WI38 (cell line): Measurements from ENCODE around the gene MRGPRD.

Source experiments
- H3K4me3 ChIP-seq: 2 replicates; pipeline ENCODE4 v1.5.1; 2011; ENCODE audit warnings: low read depth, mild to moderate bottlenecking, control low read depth, low read length
- CTCF ChIP-seq: IDR thresholded peaks from 2 replicates; pipeline ENCODE4 v1.5.1; 2012; ENCODE audit warnings: low read depth, mild to moderate bottlenecking, control low read depth, low read length

The MRGPRD gene

GRCh38 chr11:68965901-68966853, 14.6 kb downstream of the MRGPRD start:
- no peak for TF ChIP-seq CTCF
- H3K4me3 ChIP-seq: no peak overlapping the region

DNA sequence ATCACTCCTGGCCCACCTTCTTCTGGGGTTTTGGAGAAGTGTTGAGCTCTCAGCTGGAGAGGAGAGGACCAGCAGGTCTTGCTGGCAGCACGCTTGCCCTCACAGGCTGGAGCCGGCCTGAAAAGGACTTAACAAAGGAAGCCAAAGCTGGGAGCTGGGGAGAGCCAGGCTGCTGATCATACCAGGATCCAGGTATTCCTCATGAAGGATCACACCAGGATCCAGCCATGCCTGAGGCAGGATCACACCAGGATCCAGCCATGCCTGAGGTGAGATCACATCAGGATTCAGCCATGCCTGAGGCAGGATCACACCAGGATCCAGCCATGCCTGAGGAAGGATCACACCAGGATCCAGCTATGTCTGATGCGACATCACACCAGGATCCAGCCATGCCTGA, 17.0 kb downstream of the MRGPRD start:
- no peak for TF ChIP-seq CTCF

DNA sequence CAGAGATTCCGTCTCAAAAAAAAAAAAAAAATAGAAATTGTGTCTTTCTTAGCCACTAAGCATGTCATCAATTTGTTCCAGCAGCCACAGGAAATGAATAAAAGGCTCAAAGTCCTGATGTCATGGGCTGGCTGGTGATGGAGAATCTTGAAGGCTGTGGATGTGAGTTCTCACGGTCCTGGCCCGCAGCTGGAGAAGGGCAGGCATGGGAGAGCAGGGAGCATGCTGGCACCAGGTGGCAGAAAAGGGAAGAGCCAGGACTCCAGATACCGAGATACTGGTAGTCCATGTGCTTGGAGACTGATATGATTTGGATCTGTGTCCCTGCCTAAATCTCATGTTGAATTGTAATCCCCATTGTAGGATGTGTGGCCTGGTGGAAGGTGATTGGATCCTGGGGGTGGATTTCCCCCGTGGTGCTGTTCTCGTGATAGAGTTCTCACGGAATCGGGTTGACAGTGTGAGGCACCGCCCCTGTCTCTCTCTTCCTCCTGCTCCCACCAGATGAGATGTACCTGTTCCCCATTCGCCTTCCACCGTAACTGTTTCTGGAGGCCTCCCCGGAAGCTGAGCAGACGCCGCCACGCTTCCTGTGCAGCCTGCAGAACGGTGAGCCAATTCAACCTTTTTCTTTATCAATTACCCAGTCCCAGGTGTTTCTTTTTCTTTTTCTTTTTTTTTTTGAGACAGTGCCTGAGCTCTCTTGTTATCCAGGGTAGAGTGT, 18.1 kb downstream of the MRGPRD start:
- no peak overlapping the region for H3K4me3 ChIP-seq
- TF ChIP-seq CTCF: no peak

More for the DNA sequence above, 17.0 kb downstream of the MRGPRD start:
- no peak overlapping the region for H3K4me3 ChIP-seq

GRCh38 chr11:68961245-68961644, 19.5 kb downstream of the MRGPRD start:
- TF ChIP-seq CTCF: no peak

DNA sequence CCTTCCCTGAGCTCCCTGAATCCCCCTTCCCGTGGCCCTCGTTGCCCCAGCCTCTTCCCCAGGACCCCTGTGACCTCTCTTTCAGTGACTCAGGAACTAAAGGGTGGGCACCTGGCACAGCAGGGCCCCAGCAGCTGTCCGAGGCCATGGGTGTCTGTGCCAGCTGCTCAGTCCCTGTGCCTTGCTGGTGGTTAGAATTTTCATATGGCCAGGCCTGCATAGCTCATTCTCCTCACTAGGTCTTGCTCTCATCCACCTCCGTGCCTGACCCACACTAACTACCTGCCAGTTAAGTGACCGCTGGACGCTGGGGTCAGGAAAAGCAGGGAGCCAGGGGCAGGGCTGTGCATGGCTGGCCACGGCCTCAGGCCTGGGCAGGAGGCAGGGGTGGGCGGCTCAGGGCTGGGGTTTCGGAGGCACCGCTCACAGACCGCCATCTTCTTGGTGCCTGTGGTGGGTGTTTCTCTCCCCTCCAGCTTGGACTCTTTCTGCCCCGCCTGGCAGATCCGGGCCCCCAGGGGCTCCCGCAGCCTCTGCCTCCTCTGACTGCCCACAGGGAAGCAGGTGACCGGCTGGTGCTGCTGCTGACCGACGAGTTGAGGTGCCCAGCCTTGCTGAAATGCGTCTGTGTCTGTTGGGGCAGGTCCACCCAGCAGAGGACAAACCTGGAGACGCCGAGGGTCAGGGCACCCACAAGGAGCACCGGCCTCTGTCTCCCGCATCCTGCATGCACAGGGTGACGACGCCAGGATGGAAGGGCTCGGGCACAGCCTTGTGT, 20.3 kb downstream of the MRGPRD start:
- TF ChIP-seq CTCF: no peak
- no peak overlapping the region for H3K4me3 ChIP-seq

More at GRCh38 chr11:68961245-68961644, 19.5 kb downstream of the MRGPRD start:
- no peak overlapping the region for H3K4me3 ChIP-seq

- TF ChIP-seq CTCF: no peak
- H3K4me3 ChIP-seq: no peak overlapping the region
Measured at GRCh38 chr11:68959465-68960293, 21.1 kb downstream of the MRGPRD start.
